Subcutaneous abdominal adipose tissue (tissue), 5 donors: ENCODE data around the gene NAALADL2.
"Not testable (repeated sequence)": the region's sequence is repeated elsewhere in the genome, so short reads cannot be mapped to it uniquely, and the experiment has no call there.

Experiments
- H3K27ac ChIP-seq: one replicate; pipeline ENCODE4 v1.7.0; 2013; ENCODE audit warnings: low read depth, mild to moderate bottlenecking, inconsistent platforms, low read length, moderate library complexity
- H3K27me3 ChIP-seq, 5 donors: one replicate each; pipeline ENCODE4 v1.7.0; 2013; ENCODE audit warnings: low read length in 5 of 5, inconsistent platforms in 1 of 5; ENCODE audit not compliant: control insufficient read depth in 5 of 5, insufficient read depth in 4 of 5
- H3K36me3 ChIP-seq, 5 donors: one replicate each; pipeline ENCODE4 v1.7.0; 2013; ENCODE audit warnings: low read length in 5 of 5; ENCODE audit not compliant: control insufficient read depth in 5 of 5, insufficient read depth in 5 of 5
- H3K4me1 ChIP-seq, 5 donors: one replicate each; pipeline ENCODE4 v1.7.0; 2013; ENCODE audit warnings: low read length in 5 of 5, mild to moderate bottlenecking in 3 of 5, moderate library complexity in 1 of 5; ENCODE audit not compliant: control insufficient read depth in 5 of 5, insufficient read depth in 5 of 5
- H3K4me3 ChIP-seq, 5 donors: one replicate each; pipeline ENCODE4 v1.7.0; 2013; ENCODE audit warnings: low read length in 5 of 5, low read depth in 1 of 5
- H3K9ac ChIP-seq, 5 donors: one replicate each; pipeline ENCODE4 v1.7.0; 2013; ENCODE audit warnings: low read length in 5 of 5, mild to moderate bottlenecking in 4 of 5, moderate library complexity in 3 of 5
- H3K9me3 ChIP-seq, 5 donors: one replicate each; pipeline ENCODE4 v1.7.0; 2013; ENCODE audit warnings: low read length in 5 of 5; ENCODE audit not compliant: control insufficient read depth in 5 of 5
- donor health status: healthy.
- donor health status: healthy.
- donor health status: healthy.
- donor health status: healthy.
- donor health status: healthy.

Gene NAALADL2

DNA sequence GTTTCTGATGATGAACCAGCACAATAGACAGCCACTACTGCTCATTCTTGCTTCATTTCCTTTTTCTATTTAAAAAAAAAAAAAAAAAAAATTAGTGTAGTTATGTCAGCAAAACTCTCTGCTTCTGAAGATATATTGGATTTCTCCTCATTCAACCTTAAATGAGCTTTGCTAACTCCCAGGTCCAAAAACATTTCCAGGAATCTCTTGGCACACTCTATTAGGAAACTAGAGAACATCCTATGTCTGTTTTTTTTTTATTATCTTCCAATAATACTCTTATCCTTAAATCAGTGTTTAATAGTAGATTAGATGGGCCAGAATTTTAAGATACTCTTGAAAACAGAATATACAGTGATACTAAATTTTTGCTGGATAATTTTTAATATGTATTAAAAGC lies 398.0 kb downstream of the NAALADL2 start:
- H3K27ac ChIP-seq, result no peak overlapping the region
- no peaks in the 10 kb centered on the region for H3K9me3 ChIP-seq
- H3K27me3 ChIP-seq, result no peaks in the 10 kb centered on the region
- H3K36me3 ChIP-seq, result no peaks in the 10 kb centered on the region
- H3K4me3 ChIP-seq, result no peak overlapping the region
- H3K9ac ChIP-seq, result no peak overlapping the region
- peaks cover 0 to 7% (median 0%) of the 10 kb centered on the region in 5 donors for H3K4me1 ChIP-seq

DNA sequence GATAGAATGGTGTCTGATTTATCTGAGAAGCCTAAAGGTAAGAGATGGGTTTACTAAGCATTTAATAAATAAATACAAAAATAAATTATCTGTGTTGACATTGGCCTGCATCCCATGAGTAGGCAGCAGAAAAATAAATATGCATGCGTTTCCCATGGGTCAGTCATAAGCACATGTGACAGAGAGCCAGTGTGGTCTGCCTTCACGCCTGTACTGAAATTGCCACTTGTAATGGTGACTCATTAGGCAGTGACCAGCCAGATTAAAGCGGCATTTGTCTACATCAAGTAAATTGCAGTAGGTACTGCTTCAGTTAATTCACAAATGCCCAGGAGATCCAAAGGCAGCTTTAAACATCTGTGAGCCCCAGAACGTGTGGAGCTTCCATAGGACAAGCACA lies 399.6 kb downstream of the NAALADL2 start:
- no peak overlapping the region for H3K9ac ChIP-seq
- no peak overlapping the region for H3K27ac ChIP-seq
- no peaks in the 10 kb centered on the region for H3K27me3 ChIP-seq
- H3K4me3 ChIP-seq, result no peak overlapping the region
- H3K36me3 ChIP-seq, result no peaks in the 10 kb centered on the region
- H3K9me3 ChIP-seq, result no peaks in the 10 kb centered on the region
- H3K4me1 ChIP-seq, result peaks cover 0 to 7% (median 0%) of the 10 kb centered on the region in 5 donors

DNA sequence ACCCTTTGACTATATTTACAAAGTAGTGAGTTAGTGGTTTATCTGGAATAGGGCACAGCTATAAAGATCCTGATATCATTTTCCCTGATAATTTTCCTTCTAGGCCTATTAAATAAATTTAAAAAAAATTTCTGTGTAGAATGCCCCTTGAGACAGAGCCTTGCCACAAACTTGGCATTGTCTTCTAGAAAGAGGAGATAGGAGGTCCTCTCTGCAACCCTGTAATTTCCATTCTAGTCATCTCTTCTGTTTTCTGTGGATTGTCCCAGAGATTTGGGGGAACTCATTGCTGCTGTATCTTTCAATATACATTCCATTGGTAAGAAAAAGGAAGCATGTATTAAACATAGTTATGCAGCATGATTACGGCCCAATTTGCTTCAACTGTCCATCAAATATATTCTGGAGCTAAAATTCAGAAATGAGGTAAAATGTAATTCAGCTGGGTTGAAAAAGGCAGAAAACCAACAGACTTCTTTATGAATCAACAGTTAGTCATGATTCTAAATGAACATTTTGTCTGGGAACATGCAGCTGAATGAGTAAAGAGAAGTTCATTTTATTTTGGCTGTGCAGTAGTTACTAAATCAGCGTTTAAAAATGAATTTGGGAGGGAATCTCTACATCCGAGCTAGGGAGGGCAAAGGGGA lies 401.1 kb downstream of the NAALADL2 start:
- Histone ChIP-seq H3K27ac (no peak overlapping the region), H3K9me3 (no peaks in the 10 kb centered on the region), H3K4me3 (no peak overlapping the region), H3K36me3 (no peaks in the 10 kb centered on the region), H3K4me1 (peaks cover 0 to 7% (median 0%) of the 10 kb centered on the region in 5 donors), H3K27me3 (no peaks in the 10 kb centered on the region), H3K9ac (no peak overlapping the region)

DNA sequence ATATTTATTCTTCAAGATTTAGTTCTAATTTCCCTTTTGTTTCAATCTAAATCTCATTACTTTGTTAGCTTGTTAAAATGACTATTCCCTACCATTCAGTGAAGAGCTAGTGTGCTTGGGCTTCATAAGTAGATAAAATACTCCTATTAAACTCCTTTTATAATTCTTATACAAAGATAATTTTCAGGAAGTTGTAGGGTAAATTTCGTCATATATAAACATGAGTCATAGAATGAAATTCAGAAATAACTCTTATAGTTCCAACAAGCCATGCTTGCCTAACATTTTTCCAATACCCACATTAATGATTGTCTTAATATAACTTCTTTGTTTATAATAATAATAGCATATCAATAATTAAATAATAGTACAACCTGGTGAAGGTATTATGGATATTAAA lies 407.3 kb downstream of the NAALADL2 start:
- Histone ChIP-seq H3K36me3 (no peaks in the 10 kb centered on the region), H3K27ac (no peak overlapping the region), H3K4me3 (no peak overlapping the region), H3K4me1 (no peaks in the 10 kb centered on the region), H3K27me3 (no peaks in the 10 kb centered on the region), H3K9me3 (no peaks in the 10 kb centered on the region), H3K9ac (no peak overlapping the region)

- no peaks in the 10 kb centered on the region for H3K27me3 ChIP-seq
- no peaks in the 10 kb centered on the region for H3K4me1 ChIP-seq
- H3K27ac ChIP-seq, result no peak overlapping the region
- H3K4me3 ChIP-seq, result no peak overlapping the region
- no peaks in the 10 kb centered on the region for H3K36me3 ChIP-seq
- no peak overlapping the region for H3K9ac ChIP-seq
- no peaks in the 10 kb centered on the region for H3K9me3 ChIP-seq
Measured at GRCh38 chr3:175267121-175267531, 408.0 kb downstream of the NAALADL2 start.

DNA sequence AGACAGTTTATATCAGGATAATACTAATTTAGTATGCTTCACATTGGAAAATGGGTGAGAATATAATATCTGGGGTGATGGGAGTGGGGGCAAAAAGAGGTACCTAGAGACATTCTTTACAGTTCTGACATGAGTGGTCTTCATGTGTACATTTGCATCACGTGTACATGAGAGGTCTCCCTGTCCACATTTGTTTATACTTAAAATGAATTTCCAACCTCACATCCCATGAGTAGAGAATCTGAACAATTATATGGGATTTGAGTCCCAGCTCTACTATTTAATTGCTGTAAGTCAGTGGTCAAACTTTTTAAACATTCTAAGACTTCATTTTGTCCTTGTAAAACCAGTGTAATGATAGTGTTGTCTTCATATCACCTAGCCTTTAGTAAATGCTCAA lies 408.4 kb downstream of the NAALADL2 start:
- no peaks in the 10 kb centered on the region for H3K4me1 ChIP-seq
- no peak overlapping the region for H3K27ac ChIP-seq
- H3K27me3 ChIP-seq, result no peaks in the 10 kb centered on the region
- no peak overlapping the region for H3K9ac ChIP-seq
- no peak overlapping the region for H3K4me3 ChIP-seq
- no peaks in the 10 kb centered on the region for H3K9me3 ChIP-seq
- no peaks in the 10 kb centered on the region for H3K36me3 ChIP-seq

GRCh38 chr3:175269394-175269793 lies 410.3 kb downstream of the NAALADL2 start:
- H3K27me3 ChIP-seq, result no peaks in the 10 kb centered on the region
- H3K9me3 ChIP-seq, result no peaks in the 10 kb centered on the region
- no peaks in the 10 kb centered on the region for H3K36me3 ChIP-seq
- H3K9ac ChIP-seq, result no peak overlapping the region
- H3K4me1 ChIP-seq, result no peaks in the 10 kb centered on the region
- H3K4me3 ChIP-seq, result no peak overlapping the region
- H3K27ac ChIP-seq, result no peak overlapping the region

- Histone ChIP-seq H3K36me3 (no peaks in the 10 kb centered on the region), H3K27me3 (no peaks in the 10 kb centered on the region), H3K9ac (no peak overlapping the region), H3K27ac (no peak overlapping the region), H3K9me3 (no peaks in the 10 kb centered on the region), H3K4me1 (no peaks in the 10 kb centered on the region), H3K4me3 (no peak overlapping the region)
Measured at GRCh38 chr3:175270198-175270837, 411.2 kb downstream of the NAALADL2 start.

- H3K36me3 ChIP-seq, result no peaks in the 10 kb centered on the region
- no peak overlapping the region for H3K9ac ChIP-seq
- no peaks in the 10 kb centered on the region for H3K9me3 ChIP-seq
- H3K4me1 ChIP-seq, result no peaks in the 10 kb centered on the region
- H3K4me3 ChIP-seq, result no peak overlapping the region
- no peak overlapping the region for H3K27ac ChIP-seq
- H3K27me3 ChIP-seq, result no peaks in the 10 kb centered on the region
Measured at GRCh38 chr3:175270866-175271265, 411.7 kb downstream of the NAALADL2 start.

GRCh38 chr3:175271465-175271864 lies 412.3 kb downstream of the NAALADL2 start:
- not testable (repeated sequence) for H3K27ac ChIP-seq, H3K4me1 ChIP-seq, H3K27me3 ChIP-seq, H3K9ac ChIP-seq, H3K4me3 ChIP-seq, H3K9me3 ChIP-seq, H3K36me3 ChIP-seq
